KOPT-K1 (cell line): ENCODE results near the gene USP37.
"Not testable (repeated sequence)": the region's sequence is repeated elsewhere in the genome, so short reads cannot be mapped to it uniquely, and the experiment has no call there.

Experiments used
- H3K27ac ChIP-seq: fragments of 200-600 bp; sonication (generic); 2 replicates; pipeline ENCODE4 v1.5.1; 2016; ENCODE audit warnings: antibody characterized with exemption, mild to moderate bottlenecking, low read depth, low read length; ENCODE audit not compliant: poor library complexity, severe bottlenecking
- H3K36me3 ChIP-seq: fragments of 200-600 bp; sonication (generic); 2 replicates; pipeline ENCODE4 v1.5.1; 2017; ENCODE audit warnings: antibody characterized with exemption, mild to moderate bottlenecking, low read length, moderate library complexity; ENCODE audit not compliant: insufficient read depth
- H3K9me3 ChIP-seq: fragments of 200-600 bp; sonication (generic); 2 replicates; pipeline ENCODE4 v1.5.1; 2017; ENCODE audit warnings: antibody characterized with exemption, low read length, mild to moderate bottlenecking; ENCODE audit not compliant: insufficient read depth, poor library complexity, severe bottlenecking

Gene USP37

DNA sequence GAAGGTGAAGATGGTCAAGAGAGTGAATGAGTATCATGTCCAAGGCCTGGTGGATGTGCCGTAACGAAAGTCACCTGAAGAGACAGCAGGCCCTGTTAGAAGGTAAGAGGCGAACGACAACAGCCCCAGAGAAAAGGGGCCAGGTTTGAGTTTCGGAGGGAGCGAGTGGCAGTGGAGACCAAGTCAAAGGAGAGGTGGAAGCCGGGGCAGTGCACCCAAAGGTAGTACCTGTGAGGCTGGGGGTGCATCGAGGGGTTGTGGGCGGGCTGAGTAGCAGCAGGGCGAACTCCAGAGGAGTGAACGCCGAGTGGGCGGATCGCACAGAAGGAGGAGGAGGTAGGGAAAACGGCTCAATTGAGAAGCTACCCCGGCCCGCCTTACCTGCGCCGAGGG lies 358 bp downstream of the USP37 start:
- Histone ChIP-seq H3K9me3 (no peaks in the 10 kb centered on the region), H3K36me3 (peaks cover 58% of the 10 kb centered on the region), H3K27ac (peak overlapping the region; percentile 99)

DNA sequence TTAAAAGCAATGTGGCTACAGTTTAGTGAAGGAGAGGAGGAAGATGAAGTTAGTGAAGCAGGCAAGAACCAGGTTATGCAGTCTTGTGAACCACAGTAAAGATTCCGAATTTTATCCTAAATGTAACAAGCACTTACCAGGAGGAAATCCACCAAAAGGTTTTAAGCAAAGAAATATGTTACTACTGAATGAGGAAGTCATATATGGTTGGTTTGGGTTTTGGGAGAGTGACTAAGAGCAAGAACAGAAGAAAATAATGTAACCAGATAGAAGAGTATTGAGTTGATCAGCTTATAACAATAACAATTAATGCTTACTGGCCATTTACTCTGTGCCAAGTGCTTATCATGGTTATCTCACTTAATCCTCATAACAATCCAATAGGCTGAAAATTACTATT lies 1.9 kb downstream of the USP37 start:
- Histone ChIP-seq H3K27ac (no peak overlapping the region), H3K36me3 (peaks cover 59% of the 10 kb centered on the region), H3K9me3 (no peaks in the 10 kb centered on the region)

DNA sequence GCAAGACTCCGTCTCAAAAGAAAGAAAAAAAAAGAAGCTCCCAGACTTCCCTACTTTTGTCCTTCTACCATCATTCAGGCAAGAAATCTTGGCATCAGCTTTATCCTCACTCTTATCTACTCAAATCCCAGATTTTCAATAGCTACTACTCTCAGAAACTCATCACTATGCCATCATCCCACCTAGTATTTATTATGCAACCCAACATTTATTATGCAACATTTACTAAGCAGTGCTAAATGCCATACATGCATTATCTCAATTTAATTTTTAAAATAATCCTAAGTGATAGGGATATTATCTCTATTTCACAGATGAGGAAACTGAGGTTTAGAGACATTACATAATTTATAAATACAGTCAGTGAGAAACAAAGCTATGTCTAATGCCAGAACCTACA lies 4.1 kb downstream of the USP37 start:
- Histone ChIP-seq H3K36me3 (peaks cover 73% of the 10 kb centered on the region), H3K9me3 (no peaks in the 10 kb centered on the region), H3K27ac (no peak overlapping the region)

DNA sequence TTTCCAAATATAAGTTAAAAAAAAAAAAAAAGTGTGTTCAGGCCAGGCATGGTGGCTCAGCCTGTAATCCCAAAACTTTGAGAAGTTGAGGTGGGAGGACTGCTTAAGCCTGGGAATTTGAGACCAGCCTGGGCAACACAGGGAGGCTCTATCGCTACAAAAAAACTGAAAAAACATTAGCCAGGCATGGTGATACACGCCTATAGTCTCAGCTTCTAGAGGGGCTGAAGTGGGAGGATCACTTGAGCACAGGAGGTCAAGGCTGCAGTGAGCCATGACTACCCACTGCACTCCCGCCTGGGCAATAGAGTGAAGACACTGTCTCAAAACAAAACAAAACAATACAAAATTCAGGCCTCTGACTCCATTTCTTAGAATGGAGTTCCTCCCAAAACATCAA lies 9.2 kb downstream of the USP37 start:
- Histone ChIP-seq H3K36me3 (peaks cover 97% of the 10 kb centered on the region), H3K27ac (no peak overlapping the region), H3K9me3 (no peaks in the 10 kb centered on the region)

DNA sequence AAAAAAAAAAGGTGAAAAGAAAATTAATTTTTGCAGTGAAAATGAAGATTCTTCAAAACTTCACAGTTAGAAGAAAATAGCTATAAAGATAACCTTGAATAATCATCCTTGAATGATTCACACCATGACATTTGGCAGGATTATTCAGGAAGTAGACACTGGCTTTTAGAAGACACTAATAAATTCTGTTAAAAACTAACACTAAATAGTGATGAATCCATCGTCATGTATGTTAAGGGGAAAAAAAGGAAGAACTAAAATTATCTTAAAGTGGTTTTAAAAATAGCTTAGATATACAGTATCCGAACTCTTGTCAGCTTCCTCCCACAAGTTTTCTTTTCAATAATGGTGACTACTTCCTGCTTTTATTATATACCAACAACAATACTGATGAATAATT lies 10.2 kb downstream of the USP37 start:
- Histone ChIP-seq H3K9me3 (no peaks in the 10 kb centered on the region), H3K36me3 (peaks cover 97% of the 10 kb centered on the region), H3K27ac (no peak overlapping the region)

DNA sequence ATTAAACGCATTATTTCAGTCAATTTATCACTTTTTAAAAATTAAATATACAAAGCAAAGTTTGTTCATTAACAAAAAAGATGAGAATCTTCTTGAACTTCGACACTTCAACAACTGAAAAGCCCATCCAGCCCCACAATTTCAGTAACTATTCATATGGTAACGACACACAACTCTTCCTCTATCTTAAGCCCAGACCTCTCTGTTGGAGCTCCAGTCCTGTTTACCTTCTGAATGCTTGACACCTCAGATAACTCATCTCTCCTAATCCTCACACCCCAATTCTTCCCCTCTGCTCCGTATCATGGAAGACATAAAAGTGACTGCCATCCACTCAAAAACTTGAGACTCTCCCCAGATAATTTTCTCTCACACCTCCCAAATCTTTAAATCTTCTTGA lies 12.6 kb downstream of the USP37 start:
- no peaks in the 10 kb centered on the region for H3K9me3 ChIP-seq
- H3K27ac ChIP-seq, result no peak overlapping the region
- peaks cover 98% of the 10 kb centered on the region for H3K36me3 ChIP-seq

DNA sequence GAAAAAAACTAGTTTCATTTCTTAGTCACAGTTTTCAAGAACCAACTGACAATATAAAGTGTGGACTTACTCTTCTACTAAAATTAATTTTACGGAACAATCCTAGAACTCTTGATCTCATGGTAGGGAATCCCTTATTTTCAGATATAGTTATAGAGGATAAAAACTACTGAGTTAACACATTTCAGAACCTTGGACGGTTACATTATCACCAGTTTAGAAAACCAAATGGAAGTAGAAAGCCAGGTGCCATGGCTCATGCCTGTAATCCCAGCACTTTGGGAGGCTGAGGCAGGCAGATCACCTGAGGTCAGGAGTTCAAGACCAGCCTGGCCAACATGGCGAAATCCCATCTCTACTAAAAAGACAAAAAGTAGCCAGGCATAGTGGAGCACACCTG lies 13.9 kb downstream of the USP37 start:
- H3K36me3 ChIP-seq, result peaks cover 98% of the 10 kb centered on the region
- H3K27ac ChIP-seq, H3K9me3 ChIP-seq: not testable (repeated sequence)

DNA sequence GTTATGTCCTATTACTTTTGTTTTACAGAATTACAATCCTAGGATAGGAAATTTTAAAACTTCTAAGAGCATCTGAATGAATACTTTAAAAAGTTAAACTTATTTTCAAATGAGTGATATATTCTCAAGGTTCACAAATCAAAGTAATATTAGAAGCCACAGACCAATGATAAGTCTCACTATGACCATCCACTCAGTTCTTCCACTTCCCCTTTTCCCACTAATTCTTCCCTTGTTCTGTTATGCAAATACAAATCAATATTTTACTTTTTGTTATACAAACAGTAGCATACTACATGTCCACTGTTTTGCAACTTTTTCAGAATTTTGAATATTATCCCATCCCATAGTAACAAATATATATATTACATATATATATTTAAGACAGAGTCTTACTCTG lies 20.2 kb downstream of the USP37 start:
- peaks cover 99% of the 10 kb centered on the region for H3K36me3 ChIP-seq
- H3K9me3 ChIP-seq, result no peaks in the 10 kb centered on the region

DNA sequence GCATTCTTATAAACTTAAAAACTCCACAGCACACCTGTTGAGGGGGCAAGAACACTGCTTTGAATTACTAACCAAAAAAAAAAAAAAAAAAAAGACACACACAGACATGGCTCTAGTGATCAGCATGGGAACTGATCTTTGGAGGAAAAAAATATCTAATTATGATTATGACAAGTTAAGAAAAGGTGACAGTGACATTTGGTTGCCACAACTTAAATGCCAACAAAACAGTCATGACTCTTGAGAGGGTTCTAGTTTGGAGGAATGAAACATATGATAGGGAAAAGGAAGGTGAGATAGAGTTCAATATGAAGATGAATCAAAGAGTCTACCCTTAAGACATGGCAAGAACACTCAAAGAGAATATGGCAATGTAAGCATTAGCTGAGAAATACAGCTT lies 20.6 kb downstream of the USP37 start:
- H3K9me3 ChIP-seq, result no peaks in the 10 kb centered on the region
- H3K27ac ChIP-seq, result no peak overlapping the region
- H3K36me3 ChIP-seq, result peaks cover 99% of the 10 kb centered on the region

More for the DNA sequence above, 20.2 kb downstream of the USP37 start:
- no peak overlapping the region for H3K27ac ChIP-seq

DNA sequence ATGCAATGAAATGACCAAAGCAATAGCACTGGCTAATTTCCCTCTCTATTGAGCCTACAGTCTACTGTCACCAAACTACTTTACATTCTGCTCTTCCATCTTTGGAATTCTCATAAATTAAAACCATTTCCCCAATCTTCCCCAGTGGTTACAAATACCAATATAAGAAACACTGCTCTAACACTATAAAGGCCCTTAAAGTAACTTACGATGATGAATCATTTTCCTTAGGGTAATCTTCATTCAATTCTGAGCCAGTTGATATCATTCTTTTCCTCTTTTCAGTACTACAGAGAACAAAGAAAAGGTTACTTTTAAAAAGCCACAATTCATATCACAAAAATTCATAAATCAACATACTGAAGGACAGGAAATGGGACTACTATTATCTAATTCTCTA lies 22.1 kb downstream of the USP37 start:
- Histone ChIP-seq H3K27ac (no peak overlapping the region), H3K9me3 (no peaks in the 10 kb centered on the region), H3K36me3 (peaks cover 99% of the 10 kb centered on the region)

DNA sequence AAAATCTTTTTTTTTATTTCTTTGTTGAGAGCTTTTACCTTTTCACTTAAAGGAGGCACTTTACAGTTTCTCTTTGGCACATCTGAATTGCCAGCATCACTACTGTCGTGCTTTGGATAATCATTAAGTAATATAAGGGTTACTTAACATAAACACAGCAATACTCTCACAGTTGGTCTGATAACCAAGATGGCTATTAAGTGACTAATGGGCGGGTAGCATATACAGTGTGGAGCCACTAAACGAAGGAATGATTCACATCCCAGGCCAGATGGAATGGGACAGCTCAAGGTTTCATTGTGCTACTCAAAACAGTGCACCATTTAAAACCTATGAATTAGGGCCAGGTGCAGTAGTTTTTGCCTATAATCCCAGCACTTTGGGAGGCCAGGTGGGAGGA lies 28.1 kb downstream of the USP37 start:
- no peak overlapping the region for H3K27ac ChIP-seq
- H3K9me3 ChIP-seq, result no peaks in the 10 kb centered on the region
- peaks cover 99% of the 10 kb centered on the region for H3K36me3 ChIP-seq

DNA sequence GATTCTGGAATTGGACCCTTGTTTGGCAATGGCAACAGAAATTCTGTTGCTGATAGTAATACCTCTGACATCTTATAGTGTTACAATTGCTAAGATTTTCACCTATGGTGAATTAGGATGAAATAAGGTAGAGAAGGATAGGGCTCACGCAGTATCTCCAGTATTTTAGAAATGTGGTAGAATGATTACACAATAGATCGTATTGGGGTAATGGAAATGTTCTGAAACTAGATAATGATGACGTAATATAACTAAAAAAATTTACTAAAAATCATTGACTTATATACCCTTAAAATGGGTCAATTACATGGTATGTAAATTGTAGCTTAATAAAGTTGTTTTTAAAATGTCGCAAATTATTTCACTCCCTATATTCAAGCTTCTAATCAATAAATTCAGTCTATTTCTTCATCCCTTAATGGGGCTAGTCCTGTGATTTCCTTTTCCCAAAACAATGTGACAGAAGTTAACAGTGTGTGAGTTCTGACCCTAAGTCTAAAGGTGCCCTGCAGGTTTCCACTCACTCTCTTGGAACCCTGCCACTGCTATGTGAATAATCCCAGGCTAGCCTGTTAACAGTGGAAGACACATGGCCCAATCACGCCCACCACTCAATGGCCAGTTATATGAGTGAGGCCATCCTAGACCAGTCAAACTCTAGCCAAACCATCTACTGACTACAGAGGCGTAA lies 31.2 kb downstream of the USP37 start:
- peaks cover 98% of the 10 kb centered on the region for H3K36me3 ChIP-seq
- no peak overlapping the region for H3K27ac ChIP-seq
- H3K9me3 ChIP-seq, result no peaks in the 10 kb centered on the region

DNA sequence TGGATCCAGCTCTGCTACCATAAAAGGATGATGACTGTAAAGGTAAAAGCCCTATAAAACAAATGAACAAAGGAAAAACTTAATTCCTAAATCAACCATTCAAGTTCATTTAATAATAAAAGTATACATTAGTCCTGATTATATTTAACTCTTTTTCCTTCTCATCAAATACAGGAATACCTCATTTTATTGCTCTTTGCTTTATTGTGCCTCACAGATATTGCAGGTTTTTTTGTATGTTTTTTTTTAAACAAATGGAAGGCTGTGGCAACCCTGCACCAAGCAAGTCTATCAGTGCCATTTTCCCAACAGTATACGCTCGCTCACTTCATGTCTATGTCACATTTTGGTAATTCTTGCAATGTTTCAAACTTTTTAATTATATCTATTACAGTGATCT lies 38.2 kb downstream of the USP37 start:
- Histone ChIP-seq H3K36me3 (peaks cover 98% of the 10 kb centered on the region), H3K27ac (no peak overlapping the region), H3K9me3 (peaks cover 38% of the 10 kb centered on the region)

DNA sequence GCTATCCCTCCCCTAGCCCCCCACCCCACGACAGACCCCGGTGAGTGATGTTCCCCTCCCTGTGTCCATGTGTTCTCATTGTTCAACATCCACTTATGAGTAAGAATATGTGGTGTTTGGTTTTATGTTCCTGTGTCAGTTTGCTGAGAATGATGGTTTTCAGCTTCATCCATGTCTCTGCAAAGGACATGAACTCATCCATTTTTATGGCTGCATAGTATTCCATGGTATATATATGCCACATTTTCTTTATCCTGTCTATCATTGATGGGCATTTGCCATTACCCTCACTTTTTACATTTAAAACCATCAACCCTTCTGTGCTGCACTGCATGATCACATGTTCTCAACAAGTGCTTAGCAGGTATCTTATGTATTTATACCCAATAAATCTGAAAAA lies 39.7 kb downstream of the USP37 start:
- Histone ChIP-seq H3K36me3 (peaks cover 100% of the 10 kb centered on the region), H3K9me3 (peaks cover 53% of the 10 kb centered on the region)
- not testable (repeated sequence) for H3K27ac ChIP-seq

DNA sequence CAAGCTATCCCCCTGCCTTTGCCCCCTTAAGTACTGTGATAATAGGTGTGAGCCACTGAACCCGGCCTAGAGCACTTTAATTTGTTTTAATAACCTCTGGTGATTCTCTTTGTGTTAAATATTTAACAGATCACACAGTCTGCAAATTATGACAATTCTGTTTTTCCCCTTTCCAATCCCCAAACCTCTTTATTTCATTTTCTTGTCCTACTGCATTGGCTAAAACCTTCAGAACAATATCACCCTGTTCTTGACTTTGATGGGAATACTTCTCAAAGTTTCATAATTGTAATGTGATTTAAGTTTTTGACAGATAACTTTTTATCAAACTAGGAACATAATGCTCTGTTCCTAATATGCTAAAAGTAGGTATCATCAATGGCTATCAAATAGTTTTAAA lies 44.5 kb downstream of the USP37 start:
- Histone ChIP-seq H3K36me3 (peaks cover 99% of the 10 kb centered on the region), H3K9me3 (peaks cover 52% of the 10 kb centered on the region), H3K27ac (no peak overlapping the region)

DNA sequence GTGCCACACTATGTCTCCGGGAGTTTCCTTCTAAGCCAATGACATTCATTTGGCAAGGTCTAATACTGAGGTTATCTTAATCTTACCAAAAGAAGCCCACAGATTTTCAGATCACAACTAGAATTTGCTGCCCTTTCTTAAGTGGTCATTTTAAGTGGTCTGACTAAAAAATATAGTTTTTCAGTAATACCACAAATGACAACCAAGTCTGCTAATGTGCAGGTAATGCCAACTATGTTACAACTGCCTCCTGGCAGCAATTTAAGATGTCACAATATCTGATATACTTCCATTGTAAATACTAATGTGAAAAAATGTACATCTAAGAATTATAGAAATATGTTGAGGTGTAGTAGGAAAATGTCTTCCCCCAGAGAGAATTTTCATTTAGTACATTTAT lies 49.3 kb downstream of the USP37 start:
- H3K27ac ChIP-seq, result no peak overlapping the region
- peaks cover 73% of the 10 kb centered on the region for H3K36me3 ChIP-seq
- peaks cover 6% of the 10 kb centered on the region for H3K9me3 ChIP-seq
